ENCODE measurements around the gene SLC22A17. TPM values are rescaled to one million over a fixed set of nuclear protein-coding genes. Genes with fewer than 3 reads are reported as not detected.

Gene SLC22A17
- total RNA-seq, 1 donor from 2014 or later = 2.3 TPM

DNA sequence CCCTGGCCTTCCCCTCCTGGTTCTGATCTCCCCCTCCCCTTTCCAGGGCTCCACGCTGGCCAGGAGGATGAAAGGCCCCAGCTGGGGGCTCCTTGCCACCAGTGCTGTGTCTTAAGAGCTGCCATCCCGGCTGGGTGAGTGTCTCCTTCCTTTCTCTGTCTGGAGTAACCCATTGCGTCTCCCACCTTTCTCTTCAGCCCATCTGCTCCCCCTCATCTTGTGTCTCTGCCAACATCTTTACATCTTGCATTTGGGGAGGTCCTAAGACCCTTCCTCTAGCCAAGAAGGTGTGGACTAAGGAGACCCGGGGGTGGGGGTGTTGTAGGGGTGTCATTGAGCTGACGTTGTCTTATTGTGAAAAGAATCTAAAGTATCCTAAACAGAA is 45.5 kb downstream of the SLC22A17 start:
- intact Hi-C loops (cut with micrococcal nuclease) = no loop called here
- H3K4me3 Mint-ChIP-seq = peak overlapping the region; percentile 79
- no peaks in the 10 kb centered on the region for H3K36me3 Mint-ChIP-seq (ENCODE audit: low read depth)
- H3K4me1 Mint-ChIP-seq = peaks cover 19% of the 10 kb centered on the region
- no peaks in the 10 kb centered on the region for H3K9me3 Mint-ChIP-seq
- no peak for DNase-seq
- H3K27ac Mint-ChIP-seq = peak overlapping the region; percentile 70
- peaks cover 8% of the 10 kb centered on the region for H3K27me3 Mint-ChIP-seq

DNA sequence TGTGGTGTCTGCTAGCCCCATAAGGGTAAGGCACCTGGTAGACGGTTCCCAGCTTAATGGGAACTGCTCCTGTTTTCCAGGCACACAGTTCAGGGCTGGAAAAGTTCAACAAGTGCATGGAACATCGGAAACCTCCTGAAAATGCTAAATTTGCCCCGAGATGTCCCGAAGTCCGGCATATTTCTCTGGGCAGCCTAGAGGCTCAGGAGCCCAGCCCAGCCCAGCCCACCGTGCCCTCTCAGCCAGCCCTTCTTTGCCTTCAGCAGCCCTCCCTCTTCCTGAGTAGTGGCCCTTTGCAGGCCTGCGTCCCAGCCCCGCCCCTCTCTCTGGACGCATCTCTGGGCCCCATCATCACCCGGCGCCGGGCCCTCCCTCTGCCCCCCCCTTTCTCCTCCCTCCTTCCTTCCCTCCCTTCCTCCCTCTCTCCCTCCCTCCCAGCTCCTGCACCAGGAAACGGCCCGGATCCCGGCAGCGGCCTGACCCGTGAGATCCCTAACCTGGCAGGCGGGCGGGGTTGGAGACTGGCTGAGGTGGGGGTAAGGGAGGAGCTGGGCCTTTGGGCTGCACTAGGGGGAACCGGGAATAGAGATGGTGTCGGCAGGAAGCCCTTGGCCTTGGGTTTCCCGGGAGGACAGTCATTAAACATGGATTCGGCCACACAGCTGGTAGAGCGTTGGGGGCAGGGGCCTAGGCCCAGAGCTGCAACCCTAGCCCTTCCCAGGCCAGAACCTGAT is 46.1 kb downstream of the SLC22A17 start, which contains the start of gene BCL2L2:
Gene BCL2L2, plus strand, starts transcription at position 422 of the 734 bp plus-strand sequence. CDS start 935 bp downstream, outside the sequence.
- intact Hi-C loops (cut with micrococcal nuclease) = no loop called here
- Mint-ChIP-seq H3K36me3 (ENCODE audit: low read depth) (no peaks in the 10 kb centered on the region), H3K27ac (peak within 1 kb of the TSS; percentile 70), H3K4me1 (peaks cover 19% of the 10 kb centered on the region), H3K4me3 (peak within 1 kb of the TSS; percentile 79), H3K9me3 (no peaks in the 10 kb centered on the region), H3K27me3 (peaks cover 8% of the 10 kb centered on the region)
- DNase-seq = peak; percentile 78

DNA sequence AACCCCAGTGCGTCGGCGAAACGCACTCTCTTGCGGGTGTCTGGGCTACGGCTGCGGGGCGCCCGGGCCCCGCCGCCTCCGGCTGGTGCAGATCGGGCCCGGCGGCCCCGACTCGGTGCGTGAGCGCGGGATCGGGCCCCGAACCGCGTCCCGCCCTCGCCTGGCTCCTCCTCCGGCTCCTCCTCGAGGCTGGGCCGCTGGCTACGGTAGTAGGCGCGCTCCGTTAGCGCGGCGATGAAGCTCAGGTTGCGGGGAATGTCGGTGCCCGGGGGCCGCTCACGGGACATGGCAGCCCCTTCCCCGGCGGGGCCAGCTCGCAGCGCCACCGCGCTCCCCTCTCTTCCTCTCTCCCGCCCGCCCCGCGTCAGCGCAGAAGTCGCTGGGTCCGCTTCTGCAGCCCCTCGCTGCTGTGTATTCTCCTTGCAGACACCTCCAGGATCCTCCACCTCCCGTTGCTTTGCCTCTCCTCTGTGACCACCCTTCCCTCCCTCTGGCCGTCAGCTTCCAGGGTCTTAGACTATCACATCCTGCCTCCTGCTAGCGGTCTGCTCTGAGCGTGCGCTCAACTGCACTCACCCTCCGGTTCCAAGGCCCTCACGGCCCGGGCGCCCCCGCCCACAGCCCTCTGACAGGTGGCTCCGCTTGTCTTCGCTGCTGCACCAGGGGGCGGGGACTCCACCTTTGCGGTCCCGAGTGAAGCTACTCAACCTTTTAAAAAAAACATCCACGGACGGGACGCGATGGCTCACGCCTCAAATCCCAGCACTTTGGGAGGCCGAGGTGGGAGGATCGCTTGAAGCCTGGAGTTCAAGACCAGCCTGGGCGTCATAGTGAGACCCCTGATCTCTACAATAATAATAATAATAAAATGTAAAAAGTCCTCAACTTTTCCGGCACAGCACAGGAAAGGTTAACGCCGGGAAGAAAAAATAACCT is 50.1 kb downstream of the SLC22A17 start, which contains the start of gene PPP1R3E:
Gene PPP1R3E, minus strand, starts transcription at position 570 of the 936 bp plus-strand sequence. Its CDS starts 283 bp downstream, at position 287.
- DNase-seq = peak; percentile 95
- Mint-ChIP-seq H3K27me3 (peaks cover 6% of the 10 kb centered on the region), H3K36me3 (ENCODE audit: low read depth) (peaks cover 12% of the 10 kb centered on the region), H3K9me3 (no peaks in the 10 kb centered on the region), H3K27ac (peak within 1 kb of the TSS; percentile 100), H3K4me3 (peak within 1 kb of the TSS; percentile 98), H3K4me1 (peaks cover 30% of the 10 kb centered on the region)
- intact Hi-C loops (cut with micrococcal nuclease) = loop anchor here (5.0 kb wide), 1 partner anchor 375 kb away; the partner anchor contains the start of gene PRMT5

DNA sequence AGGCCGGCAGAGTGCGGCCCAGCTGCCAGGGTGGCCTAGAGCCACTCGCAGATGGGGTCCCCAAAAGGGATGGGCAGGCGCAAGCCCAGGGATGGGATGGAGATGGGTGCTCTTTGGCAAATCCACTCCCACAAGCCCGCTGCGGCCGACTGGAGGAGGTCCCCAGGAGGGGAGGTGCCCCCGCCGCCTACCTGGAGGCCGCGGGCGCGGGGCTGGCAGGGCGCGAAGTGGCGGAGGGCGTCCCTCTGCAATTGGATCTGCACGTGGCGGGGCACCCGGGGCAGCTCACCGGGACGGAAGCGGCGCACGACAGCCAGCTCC is 50.8 kb downstream of the SLC22A17 start:
- no peak for DNase-seq
- Mint-ChIP-seq H3K27me3 (peaks cover 6% of the 10 kb centered on the region), H3K4me1 (peaks cover 30% of the 10 kb centered on the region), H3K9me3 (no peaks in the 10 kb centered on the region), H3K4me3 (peak overlapping the region; percentile 98), H3K36me3 (ENCODE audit: low read depth) (peaks cover 18% of the 10 kb centered on the region), H3K27ac (peak overlapping the region; percentile 99)
- intact Hi-C loops (cut with micrococcal nuclease) = loop anchor here (1.0 to 5.0 kb wide), 5 partner anchors 16 to 375 kb away; partner anchors contain the start of genes ACIN1, C14orf119, HOMEZ and NGDN

DNA sequence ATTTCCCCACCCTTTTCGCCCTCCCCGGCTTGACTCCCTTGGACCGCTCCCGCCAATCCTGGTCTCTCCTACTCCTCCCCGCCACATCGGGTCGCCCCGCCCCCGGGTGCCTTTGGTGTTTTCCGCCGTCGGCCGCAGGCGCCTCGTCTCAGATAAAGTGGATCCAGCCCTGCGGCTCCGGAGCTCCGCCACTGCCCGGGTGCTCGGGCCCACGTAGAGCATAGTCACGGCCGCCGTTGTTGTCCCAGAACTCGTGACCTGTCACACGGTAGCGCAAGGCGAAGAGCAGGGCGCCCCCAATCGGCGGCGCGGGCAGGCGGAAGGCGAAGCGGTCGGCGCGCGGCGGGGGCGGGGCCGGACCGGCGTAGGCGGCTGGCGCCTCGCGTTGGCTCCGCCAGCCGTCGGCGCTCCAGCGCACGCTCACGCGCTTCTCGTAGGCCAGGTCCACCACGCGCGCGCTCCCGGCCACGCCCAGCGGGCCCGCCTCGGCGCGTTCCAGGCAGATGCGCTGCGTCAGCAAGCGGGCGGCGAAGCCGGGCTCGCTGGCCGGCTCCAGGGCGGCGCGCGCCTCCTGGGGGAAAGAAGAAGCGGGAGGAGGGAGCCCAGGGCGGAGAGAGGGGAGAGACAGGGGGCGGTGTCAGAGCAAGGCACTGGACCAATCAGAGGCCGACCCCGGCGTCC is 51.3 kb downstream of the SLC22A17 start:
- peak overlapping the region; percentile 99 for H3K27ac Mint-ChIP-seq
- peaks cover 6% of the 10 kb centered on the region for H3K27me3 Mint-ChIP-seq
- H3K4me1 Mint-ChIP-seq = peaks cover 30% of the 10 kb centered on the region
- intact Hi-C loops (cut with micrococcal nuclease) = loop anchor here (1.0 to 5.0 kb wide), 5 partner anchors 15 to 374 kb away; partner anchors contain the start of genes ACIN1, C14orf119, HOMEZ and NGDN
- peak; percentile 100 for DNase-seq
- no peaks in the 10 kb centered on the region for H3K9me3 Mint-ChIP-seq
- peak overlapping the region; percentile 98 for H3K4me3 Mint-ChIP-seq
- H3K36me3 Mint-ChIP-seq (ENCODE audit: low read depth) = peaks cover 22% of the 10 kb centered on the region

DNA sequence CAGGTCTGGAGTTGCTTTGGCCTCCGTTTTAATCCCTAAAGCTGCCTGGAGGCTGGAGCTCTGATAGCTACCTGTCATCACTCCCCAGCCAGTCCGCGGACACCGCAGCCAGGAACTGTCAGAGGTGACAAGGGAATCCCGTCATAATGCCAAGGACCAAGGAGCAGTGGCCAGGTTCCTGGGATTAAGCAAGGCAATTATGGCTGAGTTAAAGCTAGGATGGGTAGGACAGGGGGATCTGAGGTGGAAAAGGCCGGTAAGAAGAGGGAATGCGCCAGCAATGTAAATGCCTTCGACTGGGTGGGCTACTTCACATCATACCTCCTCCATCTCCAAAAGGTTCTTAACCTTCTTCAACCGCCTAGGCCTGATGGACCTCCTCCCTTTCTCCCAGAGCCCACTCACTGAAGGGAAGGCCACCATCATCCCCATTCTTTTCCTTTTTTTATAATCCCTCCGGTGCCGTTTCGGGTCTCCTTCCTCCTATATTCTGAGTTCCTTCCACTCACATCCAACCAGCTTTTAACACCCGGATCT is 51.9 kb downstream of the SLC22A17 start:
- peaks cover 23% of the 10 kb centered on the region for H3K36me3 Mint-ChIP-seq (ENCODE audit: low read depth)
- peaks cover 3% of the 10 kb centered on the region for H3K27me3 Mint-ChIP-seq
- H3K9me3 Mint-ChIP-seq = no peaks in the 10 kb centered on the region
- peak; percentile 77 for DNase-seq
- H3K27ac Mint-ChIP-seq = peak overlapping the region; percentile 99
- H3K4me3 Mint-ChIP-seq = peak overlapping the region; percentile 98
- H3K4me1 Mint-ChIP-seq = peaks cover 26% of the 10 kb centered on the region
- intact Hi-C loops (cut with micrococcal nuclease) = loop anchor here (1.0 to 5.0 kb wide), 6 partner anchors 14 to 373 kb away; partner anchors contain the start of genes ACIN1, C14orf119, HOMEZ and NGDN

DNA sequence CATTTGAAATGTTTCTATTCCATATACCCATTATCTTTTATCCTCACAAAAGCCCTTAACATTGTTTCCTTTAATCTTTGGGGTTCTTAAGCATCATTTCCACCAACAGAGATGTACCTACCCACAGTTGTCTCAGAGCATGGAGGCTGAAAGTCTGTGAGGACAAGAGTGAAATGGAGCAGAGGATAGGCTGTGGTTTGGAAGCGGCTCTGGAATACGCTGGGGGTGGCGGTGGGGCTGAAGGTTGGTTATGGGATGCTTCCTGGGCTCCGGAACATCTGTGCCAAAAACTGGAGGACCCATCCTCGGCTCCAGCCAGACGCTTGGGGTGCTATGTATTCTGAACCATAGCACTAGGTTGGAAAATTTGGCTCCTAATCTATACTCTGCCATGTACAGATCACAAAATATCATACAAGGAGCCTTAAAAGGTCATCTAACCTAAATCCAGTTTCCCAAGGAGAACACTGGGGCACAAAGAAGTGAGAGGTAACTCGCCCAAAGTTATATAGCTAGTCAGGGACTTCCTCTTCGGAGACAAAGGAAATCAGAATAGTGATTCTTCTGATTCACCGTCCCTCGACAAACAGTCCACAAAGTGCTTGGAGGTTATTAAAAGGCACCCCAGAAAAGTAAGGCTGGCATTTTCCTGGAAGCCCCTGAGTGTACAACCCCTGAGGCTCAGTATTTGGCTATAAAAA is 52.6 kb downstream of the SLC22A17 start:
- Mint-ChIP-seq H3K4me3 (peak overlapping the region; percentile 98), H3K27ac (peak overlapping the region; percentile 99), H3K4me1 (peaks cover 26% of the 10 kb centered on the region), H3K9me3 (no peaks in the 10 kb centered on the region), H3K36me3 (ENCODE audit: low read depth) (peaks cover 23% of the 10 kb centered on the region), H3K27me3 (peaks cover 3% of the 10 kb centered on the region)
- intact Hi-C loops (cut with micrococcal nuclease) = loop anchor here (1.0 to 5.0 kb wide), 4 partner anchors 33 to 373 kb away; partner anchors contain the start of genes ACIN1, C14orf119 and PRMT5
- peak; percentile 57 for DNase-seq

DNA sequence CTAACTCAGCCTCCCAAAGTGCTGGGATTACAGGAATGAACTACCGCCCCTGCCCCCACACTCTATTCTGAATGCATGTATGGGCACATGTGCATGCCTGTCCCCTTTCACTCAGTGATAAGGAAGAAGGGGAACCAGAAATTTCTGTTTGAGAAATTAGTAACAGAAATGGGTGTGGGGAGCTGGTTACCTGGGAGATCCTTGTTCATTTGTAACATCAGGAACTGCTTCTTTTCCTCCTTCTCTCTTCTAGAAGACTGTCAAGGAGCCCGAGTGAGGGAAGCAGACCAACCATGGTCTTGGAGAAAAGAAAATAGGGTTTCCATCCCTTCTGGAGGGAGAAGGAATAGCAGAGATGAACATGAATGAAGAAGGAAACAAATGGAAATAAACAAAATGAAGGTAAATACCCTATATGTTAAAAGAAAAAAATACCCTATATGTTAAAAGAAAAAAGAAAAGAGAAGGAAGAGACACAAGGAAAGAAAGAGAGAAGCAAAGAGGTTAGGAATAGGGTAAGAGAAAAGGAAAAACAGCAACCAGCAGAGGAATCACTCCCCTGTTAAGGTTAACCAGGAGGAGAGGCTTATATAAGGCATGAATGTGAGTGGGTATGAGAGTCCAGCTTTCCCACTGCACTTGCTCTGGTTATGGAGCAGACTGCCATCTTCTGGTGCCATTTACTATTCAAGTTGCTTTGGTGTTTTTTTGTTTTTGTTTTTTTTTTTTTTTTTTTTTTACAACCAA is 53.3 kb downstream of the SLC22A17 start:
- H3K9me3 Mint-ChIP-seq = no peaks in the 10 kb centered on the region

DNA sequence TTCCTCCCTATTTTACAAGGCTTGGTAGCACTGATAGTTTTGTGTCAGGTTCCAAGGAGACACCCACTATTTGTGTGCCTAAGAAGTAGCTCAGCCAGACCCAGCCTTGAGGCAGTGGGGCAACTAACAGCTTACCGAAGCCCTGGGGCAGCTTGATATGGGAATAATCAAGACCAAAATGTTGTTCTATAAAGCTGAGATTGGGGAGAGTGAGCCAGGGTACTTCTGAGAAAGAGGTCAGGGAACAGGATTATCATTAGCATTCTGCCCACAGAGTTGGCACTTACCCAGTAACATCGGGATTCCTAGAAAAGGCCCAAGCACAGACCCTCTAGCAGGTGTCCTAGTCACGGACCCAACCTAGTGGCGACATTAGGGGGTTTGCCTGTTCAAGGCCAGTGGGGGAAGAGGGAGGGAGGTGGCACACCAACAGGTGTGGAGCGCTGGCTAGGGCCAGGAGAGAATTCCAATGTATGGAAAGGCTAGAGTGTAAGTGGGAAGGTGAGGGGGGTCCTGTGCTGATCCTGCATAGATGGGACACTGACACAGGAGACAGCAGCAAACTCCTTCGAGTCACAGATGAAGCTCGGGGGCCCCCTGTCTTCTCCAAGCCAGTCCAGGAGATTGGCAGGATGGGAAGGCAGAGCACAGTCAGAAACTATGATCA is 54.9 kb downstream of the SLC22A17 start:
- Mint-ChIP-seq H3K4me3 (no peak overlapping the region), H3K27ac (peak overlapping the region; percentile 29), H3K27me3 (no peaks in the 10 kb centered on the region), H3K4me1 (peaks cover 26% of the 10 kb centered on the region), H3K9me3 (no peaks in the 10 kb centered on the region), H3K36me3 (ENCODE audit: low read depth) (peaks cover 23% of the 10 kb centered on the region)
- peak; percentile 53 for DNase-seq
- intact Hi-C loops (cut with micrococcal nuclease) = loop anchor here (2.0 kb wide), 1 partner anchor 177 kb away; no protein-coding TSS in a partner anchor

More for the DNA sequence above, 53.3 kb downstream of the SLC22A17 start:
- H3K36me3 Mint-ChIP-seq (ENCODE audit: low read depth) = peaks cover 23% of the 10 kb centered on the region
- DNase-seq = peak; percentile 69
- H3K27ac Mint-ChIP-seq = peak overlapping the region; percentile 55
- peak overlapping the region; percentile 49 for H3K4me3 Mint-ChIP-seq
- intact Hi-C loops (cut with micrococcal nuclease) = loop anchor here (2.0 kb wide), 1 partner anchor 179 kb away; no protein-coding TSS in a partner anchor
- H3K4me1 Mint-ChIP-seq = peaks cover 28% of the 10 kb centered on the region
- no peaks in the 10 kb centered on the region for H3K27me3 Mint-ChIP-seq

DNA sequence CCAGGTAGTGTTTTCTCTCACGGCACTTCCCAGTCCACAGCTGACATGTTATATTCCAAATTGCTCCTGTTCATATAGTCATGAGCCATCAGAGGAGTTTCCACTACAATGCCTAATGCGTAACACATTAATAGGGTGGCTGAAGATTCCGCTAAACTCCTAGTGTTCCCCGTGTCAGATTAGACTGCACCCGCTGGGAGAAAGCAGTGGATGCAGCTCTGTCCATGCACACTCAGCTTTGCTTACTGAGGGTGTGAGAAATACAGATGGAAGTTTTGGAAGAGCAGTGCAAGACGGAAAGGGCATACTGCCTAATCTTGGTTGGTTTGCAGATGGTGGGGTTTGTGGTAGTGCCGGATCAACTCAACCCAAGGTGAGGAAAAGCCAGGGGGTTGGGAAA is 55.6 kb downstream of the SLC22A17 start:
- peak; percentile 53 for DNase-seq
- peaks cover 23% of the 10 kb centered on the region for H3K36me3 Mint-ChIP-seq (ENCODE audit: low read depth)
- no peaks in the 10 kb centered on the region for H3K9me3 Mint-ChIP-seq
- no peaks in the 10 kb centered on the region for H3K27me3 Mint-ChIP-seq
- intact Hi-C loops (cut with micrococcal nuclease) = no loop called here
- peaks cover 23% of the 10 kb centered on the region for H3K4me1 Mint-ChIP-seq
- no peak overlapping the region for H3K4me3 Mint-ChIP-seq
- H3K27ac Mint-ChIP-seq = no peak overlapping the region

Data from activated CD4-positive, alpha-beta T cell treated with anti-CD3 and anti-CD28 coated beads, Interleukin-2, amount 10 ng/mL, durations not matched to agents 24 days and 14 days (primary cell).